ENCODE results near the gene MADD. TPM values are rescaled to one million over a fixed set of nuclear protein-coding genes. Genes with fewer than 3 reads are reported as not detected.
"Not testable (repeated sequence)": the region's sequence is repeated elsewhere in the genome, so short reads cannot be mapped to it uniquely, and the experiment has no call there.

Gene MADD
- total RNA-seq, 1 donor from 2014 or later, result 79.4 TPM

DNA sequence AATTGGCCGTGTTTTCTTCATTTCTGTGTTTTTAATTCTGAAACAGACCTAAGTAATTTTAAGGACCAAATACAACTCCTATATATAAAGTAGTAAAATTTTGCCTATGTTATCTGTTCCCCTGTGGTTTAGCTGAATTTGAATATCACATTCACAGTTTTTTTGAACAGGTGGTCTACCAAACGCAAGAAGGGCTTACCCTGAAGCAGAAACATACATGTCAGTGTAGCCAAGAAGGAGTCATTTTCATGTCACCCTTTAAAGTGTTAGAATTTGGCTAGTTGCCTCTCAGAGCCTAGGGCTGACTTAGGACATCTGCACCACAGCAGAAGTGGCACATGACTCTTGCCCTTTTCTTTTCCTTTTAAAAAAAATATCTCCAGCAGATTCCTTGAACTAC is 48.2 kb downstream of the MADD start:
- no peak for DNase-seq (ENCODE audit: low spot score)

DNA sequence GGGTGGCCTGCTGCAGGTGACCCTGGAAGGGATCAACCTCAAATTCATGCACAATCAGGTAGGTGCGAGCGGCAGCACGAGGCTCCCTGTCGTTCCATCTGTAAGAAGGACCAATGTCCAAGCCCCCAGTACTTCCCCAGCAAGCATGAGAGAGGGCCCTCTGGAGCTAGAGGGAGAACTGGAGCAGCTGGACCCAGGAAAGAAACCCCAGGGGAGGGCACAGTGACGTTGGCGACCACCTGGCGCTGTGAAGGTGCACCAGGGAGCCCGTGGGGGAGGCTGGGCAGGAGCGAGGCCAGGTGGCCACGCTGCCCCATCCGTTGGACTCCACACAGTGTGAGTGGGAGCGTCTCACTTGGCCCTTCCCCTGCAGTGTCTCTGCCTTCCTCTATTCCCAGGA is 54.6 kb downstream of the MADD start:
- no peak for DNase-seq (ENCODE audit: low spot score)

DNA sequence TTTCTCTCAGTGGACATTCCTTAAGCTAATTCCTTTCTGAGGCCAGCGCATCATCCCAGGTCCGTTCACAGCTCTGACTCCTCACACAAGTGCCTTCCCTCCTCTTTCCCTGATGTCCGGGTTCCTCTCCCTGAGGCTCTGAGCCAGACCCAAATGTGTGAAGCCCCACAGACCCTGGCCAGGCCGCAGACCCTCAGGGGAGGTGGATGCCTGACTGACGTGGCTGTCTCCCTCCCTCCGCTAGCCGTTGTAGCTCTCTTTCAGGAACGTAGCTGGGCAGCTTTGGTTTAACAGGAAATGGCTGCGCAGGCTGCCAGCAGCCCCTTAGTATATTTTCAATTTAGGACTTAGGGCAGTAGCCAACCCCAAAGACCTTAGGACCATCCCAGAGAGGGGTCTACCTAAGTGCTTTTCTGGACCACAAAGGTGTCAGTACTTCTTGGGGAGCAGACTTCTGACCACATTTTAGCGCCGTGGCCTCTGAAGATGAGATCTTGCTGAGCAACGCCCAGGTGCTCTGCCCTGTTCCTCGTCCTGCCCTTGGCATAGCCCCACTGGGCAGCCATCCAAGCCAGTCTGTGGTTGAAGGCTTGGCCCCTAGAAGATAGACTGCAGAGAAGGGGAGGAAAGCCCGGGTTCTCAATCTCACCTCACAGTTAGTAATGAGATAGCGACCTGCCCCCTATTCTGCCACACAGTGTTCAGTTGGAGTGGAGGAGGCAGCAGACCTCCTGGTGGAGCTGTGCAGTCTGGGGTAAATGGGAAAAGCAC is 55.5 kb downstream of the MADD start:
- peak; percentile 72 for DNase-seq (ENCODE audit: low spot score)

DNA sequence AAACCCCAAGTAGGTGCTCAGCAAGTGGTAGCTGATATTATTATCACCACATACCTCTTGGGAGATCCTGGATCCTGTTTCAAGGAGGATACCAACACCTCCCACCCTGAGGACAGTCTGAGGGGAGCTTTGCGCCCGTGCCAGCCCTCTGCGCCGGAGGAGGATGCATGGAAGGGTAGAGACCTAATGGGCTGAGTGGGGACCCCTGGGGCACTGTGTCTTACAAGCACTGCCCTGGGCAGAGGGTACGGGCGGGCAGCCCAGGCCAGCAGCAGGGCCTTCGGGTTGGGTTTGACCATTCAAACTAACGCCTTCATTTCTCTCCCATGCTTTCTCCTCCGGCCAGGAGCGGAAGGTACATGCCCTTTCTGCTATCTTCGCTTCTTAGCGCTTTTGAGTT is 56.3 kb downstream of the MADD start:
- DNase-seq (ENCODE audit: low spot score), result no peak

- DNase-seq (ENCODE audit: low spot score), result no peak
Observed at GRCh38 chr11:47327025-47327424, 57.1 kb downstream of the MADD start.

GRCh38 chr11:47327949-47328348 is 58.0 kb downstream of the MADD start:
- DNase-seq (ENCODE audit: low spot score), result no peak

DNA sequence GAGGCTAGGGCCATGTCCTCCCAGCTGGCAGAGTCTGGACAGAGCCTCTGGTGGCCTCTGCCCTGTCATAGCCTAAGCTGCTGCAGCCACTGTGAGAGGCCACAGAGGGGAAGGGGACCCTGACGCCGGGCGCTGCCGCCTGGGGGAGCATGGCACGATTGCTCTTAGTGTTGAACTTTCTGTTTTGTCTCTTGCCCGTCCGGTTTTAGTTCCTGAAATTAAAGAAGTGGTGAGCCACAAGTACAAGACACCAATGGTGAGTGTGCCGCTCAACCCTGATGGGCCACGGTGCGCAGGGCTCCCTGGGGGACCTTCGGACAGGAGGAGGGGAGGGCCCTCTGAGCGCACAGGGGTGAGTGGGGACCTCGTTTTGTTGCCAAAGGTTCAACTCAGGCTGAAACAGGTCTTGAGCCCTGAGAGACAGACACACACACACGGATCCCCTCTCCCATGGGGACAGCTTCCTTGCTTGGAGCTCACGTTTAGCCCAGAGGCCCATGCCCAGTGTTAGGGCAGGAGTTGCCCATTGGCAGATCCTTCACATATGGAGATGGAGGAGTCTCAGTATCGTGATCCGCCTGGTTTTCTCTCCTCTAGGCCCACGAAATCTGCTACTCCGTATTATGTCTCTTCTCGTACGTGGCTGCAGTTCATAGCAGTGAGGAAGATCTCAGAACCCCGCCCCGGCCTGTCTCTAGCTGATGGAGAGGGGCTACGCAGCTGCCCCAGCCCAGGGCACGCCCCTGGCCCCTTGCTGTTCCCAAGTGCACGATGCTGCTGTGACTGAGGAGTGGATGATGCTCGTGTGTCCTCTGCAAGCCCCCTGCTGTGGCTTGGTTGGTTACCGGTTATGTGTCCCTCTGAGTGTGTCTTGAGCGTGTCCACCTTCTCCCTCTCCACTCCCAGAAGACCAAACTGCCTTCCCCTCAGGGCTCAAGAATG is 58.8 kb downstream of the MADD start:
- no peak for DNase-seq (ENCODE audit: low spot score)

GRCh38 chr11:47329431-47329986 is 59.6 kb downstream of the MADD start:
- no peak for DNase-seq (ENCODE audit: low spot score)

- no peak for DNase-seq (ENCODE audit: low spot score)
Observed at GRCh38 chr11:47329987-47330931, 60.3 kb downstream of the MADD start.

DNA sequence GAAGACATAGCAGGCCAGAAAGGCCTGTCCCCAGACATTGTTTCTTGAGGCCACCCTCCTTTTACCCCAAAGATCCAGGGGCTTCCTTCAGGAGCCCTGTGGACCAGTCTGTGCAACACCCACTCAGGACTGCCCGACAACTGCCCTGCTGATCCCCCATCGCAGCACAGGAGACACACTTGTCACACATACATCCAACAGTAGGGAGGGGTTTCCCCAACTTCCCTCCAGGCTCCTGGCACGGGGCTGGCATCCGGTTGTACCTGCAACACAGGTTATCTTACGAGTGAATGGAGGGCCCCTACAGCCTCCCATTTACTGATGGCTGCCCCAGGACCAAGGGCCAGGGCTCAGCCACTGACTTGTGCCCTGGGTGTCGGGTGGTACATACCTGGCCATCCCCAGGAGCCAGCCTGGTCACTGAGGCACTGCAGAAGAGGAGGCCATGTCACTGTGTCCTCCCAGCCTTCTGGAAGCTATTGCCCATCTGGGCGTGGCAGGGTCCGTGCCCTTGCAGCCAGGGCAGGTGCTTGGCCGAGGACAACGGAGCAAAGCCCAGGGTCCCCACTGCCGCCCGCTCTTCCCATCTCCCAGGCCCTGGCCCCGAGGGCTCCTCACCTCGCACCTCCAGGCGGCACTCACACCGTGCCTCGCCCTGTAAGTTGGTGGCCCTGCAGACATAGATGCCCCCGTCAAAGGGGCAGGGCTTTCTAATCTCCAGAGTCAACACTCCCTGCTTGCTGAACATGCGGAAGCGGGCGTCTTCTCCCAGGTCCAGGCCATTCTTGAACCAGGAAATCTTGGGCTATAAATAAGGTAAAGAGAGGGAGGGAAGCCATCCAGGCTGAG is 61.7 kb downstream of the MADD start:
- DNase-seq (ENCODE audit: low spot score), result no peak

DNA sequence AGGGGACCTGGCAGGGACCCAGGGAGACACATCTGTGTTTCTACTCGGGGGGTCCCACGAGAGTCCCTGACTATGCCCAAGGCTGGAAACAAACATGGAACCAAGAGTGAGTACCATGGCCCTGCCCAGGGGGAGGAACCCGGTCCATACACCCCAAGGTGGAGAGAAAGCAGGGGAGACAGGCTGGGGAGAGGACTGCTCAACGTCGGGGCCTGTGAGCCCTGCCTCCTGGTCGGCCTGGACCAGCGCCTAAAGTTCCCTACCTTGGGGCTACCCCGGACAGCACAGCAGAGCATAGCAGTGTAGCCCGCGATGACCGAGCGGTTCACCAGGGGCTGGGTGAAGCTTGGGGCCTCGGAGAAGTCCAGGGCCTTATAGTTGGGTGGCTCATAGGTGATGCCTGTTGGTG is 62.4 kb downstream of the MADD start:
- DNase-seq (ENCODE audit: low spot score), result no peak

GRCh38 chr11:47332791-47333525 is 63.0 kb downstream of the MADD start:
- no peak for DNase-seq (ENCODE audit: low spot score)

- no peak for DNase-seq (ENCODE audit: low spot score)
Observed at GRCh38 chr11:47333526-47333845, 63.6 kb downstream of the MADD start.

- DNase-seq (ENCODE audit: low spot score), result no peak
Observed at GRCh38 chr11:47333886-47334443, 64.0 kb downstream of the MADD start.

DNA sequence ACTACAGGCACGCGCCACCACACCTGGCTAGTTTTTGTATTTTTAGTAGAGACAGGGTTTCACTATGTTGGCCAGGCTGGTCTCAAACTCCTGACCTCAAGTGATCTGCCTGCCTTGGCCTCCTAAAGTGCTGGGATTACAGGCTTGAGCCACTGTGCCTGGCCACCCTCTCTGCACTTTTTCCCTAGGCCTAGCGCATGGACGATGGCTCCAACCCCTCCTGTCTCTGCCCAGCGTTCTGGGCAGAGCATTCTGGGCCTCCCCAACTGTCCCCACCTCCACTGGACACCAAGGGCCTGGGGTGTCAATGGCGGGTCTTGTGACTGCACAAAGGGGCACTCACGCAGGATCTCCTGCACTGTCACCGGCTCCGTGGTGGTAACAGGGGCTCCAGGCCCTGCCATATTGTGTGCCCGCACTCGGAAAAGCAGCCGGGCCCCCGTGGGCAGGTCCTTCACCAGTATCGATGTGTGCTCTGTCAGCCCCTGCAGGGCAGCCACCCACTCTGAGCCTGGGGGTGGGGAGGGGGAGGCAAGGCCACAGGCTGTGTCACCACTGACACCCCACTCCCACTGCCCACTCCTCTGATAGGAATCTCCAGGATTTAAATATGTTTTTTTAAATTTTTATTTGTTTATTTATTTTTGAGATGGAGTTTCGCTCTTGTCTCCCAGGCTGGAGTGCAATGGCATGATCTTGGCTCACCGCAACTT is 64.9 kb downstream of the MADD start:
- not testable (repeated sequence) for DNase-seq (ENCODE audit: low spot score)

DNA sequence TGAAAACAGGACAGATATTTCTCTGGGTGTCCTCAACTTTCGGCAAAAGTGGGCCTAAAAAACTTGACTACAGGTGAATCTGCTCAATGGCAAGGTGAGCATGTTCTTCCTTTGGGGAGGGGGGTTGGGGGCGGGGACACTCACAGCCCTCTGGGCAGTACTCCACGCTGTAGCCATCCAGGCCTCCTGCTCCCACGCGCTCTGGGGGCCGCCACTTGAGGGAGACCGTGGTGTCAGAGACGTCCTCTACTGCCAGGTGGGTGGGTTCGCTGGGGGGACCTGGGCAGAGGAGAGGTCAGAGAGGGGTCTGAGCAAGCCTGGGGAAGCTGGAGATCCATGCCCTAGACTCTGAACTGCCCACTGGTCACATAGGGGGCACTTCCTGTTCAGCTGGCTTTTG is 65.8 kb downstream of the MADD start:
- no peak for DNase-seq (ENCODE audit: low spot score)

DNA sequence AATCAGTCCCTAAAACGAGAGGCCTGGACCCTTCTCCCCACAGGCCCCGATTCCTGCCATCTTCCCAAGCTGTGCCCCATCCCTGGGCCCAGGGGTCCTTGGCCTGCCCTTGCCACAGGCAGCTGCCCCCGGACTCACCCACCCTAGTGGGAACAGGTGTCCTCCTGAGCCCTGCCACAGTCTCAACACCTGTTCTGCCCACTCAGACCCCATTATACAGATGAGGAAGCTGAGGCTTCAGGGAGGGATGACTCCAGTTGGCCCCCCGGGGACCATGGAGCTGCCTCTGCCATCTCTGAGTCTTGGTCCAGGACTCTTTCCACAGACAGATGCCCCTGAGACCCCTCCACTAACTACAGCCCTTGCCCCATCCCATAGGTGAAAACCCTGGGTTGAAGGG is 66.7 kb downstream of the MADD start:
- DNase-seq (ENCODE audit: low spot score), result no peak

- DNase-seq (ENCODE audit: low spot score), result no peak
Observed at GRCh38 chr11:47337229-47337924, 67.4 kb downstream of the MADD start.

Data from ureter (tissue), 1 donor.